Testis (tissue), 2 donors: ENCODE results near the gene MST1R.

ENCODE experiments used
- POLR2A ChIP-seq: fragments of 450-650 bp; IDR thresholded peaks from one replicate; pipeline ENCODE4 v1.6.1; 2017; ENCODE audit warnings: antibody characterized with exemption, mild to moderate bottlenecking, moderate library complexity
- TF ChIP-seq, protein P1 (sequence below), 3 experiments: fragments of 450-650 bp in 2 of 3; fragments of 200-600 bp in 1 of 3; sonication (generic) in 1 of 3; IDR thresholded peaks; one replicate each; pipeline ENCODE4 v1.5.1; 2016 to 2019; ENCODE audit warnings: antibody characterized with exemption in 3 of 3, mild to moderate bottlenecking in 2 of 3, moderate library complexity in 1 of 3

DNA sequence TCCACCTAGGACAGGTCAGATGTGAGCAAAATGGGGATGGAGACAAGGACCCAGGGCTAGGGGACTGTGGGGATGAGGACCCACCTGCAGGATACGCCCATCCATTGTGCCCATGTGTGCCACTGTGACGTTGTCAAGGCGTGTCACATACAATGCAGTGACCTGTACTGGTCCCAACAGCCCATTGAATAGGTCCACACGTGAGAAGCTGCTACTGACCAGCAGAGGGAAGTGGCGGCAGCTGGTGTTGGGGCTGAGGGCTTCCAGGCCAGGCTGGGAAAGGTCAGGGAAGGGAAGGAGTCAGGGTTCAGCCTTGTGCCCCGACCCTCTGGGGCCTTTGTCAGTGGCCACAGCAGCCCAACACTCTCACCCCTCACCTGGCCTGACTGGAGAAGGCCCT, 4.7 kb downstream of the MST1R start:
- TF ChIP-seq, protein P1, sequence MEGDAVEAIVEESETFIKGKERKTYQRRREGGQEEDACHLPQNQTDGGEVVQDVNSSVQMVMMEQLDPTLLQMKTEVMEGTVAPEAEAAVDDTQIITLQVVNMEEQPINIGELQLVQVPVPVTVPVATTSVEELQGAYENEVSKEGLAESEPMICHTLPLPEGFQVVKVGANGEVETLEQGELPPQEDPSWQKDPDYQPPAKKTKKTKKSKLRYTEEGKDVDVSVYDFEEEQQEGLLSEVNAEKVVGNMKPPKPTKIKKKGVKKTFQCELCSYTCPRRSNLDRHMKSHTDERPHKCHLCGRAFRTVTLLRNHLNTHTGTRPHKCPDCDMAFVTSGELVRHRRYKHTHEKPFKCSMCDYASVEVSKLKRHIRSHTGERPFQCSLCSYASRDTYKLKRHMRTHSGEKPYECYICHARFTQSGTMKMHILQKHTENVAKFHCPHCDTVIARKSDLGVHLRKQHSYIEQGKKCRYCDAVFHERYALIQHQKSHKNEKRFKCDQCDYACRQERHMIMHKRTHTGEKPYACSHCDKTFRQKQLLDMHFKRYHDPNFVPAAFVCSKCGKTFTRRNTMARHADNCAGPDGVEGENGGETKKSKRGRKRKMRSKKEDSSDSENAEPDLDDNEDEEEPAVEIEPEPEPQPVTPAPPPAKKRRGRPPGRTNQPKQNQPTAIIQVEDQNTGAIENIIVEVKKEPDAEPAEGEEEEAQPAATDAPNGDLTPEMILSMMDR (IDR thresholded peaks at IDR 0.05) = no peak
- no peak for TF ChIP-seq POLR2A
